ENCODE data around the gene FCER2. TPM values are rescaled to one million over a fixed set of nuclear protein-coding genes. Genes with fewer than 3 reads are reported as not detected.

FCER2 gene
- polyA plus RNA-seq, 3 donors = 0.22 to 0.39 (median 0.38) TPM

- H3K27ac ChIP-seq (ENCODE audit: low read depth, low read length) = no peak overlapping the region
- 60 to 71% (median 68%) methylated on average over 14 of the region's 14 CpGs for WGBS, 3 donors
Observed at GRCh38 chr19:7706188-7706954, 4.4 kb upstream of the FCER2 start.

GRCh38 chr19:7705387-7706187 is 3.7 kb upstream of the FCER2 start:
- WGBS, 3 donors = 34 to 59% (median 42%) methylated on average over 24 of the region's 24 CpGs
- H3K27ac ChIP-seq (ENCODE audit: low read depth, low read length) = no peak overlapping the region

GRCh38 chr19:7704280-7705060 is 2.5 kb upstream of the FCER2 start:
- WGBS, 3 donors = 64 to 79% (median 76%) methylated on average over 6 of the region's 6 CpGs
- H3K27ac ChIP-seq (ENCODE audit: low read depth, low read length) = no peak overlapping the region

GRCh38 chr19:7703332-7703731 is 1.4 kb upstream of the FCER2 start:
- H3K27ac ChIP-seq (ENCODE audit: low read depth, low read length) = no peak overlapping the region
- WGBS, 3 donors = 44 to 73% (median 56%) methylated on average over 8 of the region's 8 CpGs

- 86 to 92% (median 92%) methylated on average over 12 of the region's 12 CpGs for WGBS, 3 donors
Observed at GRCh38 chr19:7701049-7701653, 780 bp downstream of the FCER2 start.

GRCh38 chr19:7699417-7700401 is 2.2 kb downstream of the FCER2 start:
- no peak overlapping the region for H3K27ac ChIP-seq (ENCODE audit: low read depth, low read length)
- 57 to 59% (median 59%) methylated on average over 15 of the region's 15 CpGs for WGBS, 3 donors

More at GRCh38 chr19:7701049-7701653, 780 bp downstream of the FCER2 start:
- no peak overlapping the region for H3K27ac ChIP-seq (ENCODE audit: low read depth, low read length)

GRCh38 chr19:7699003-7699402 is 2.9 kb downstream of the FCER2 start:
- no peak overlapping the region for H3K27ac ChIP-seq (ENCODE audit: low read depth, low read length)
- WGBS, 3 donors = 29 to 48% (median 35%) methylated on average over 2 of the region's 2 CpGs

GRCh38 chr19:7698583-7698982 is 3.3 kb downstream of the FCER2 start:
- WGBS, 3 donors = 22 to 27% (median 23%) methylated on average over 11 of the region's 11 CpGs

GRCh38 chr19:7697721-7698287 is 4.1 kb downstream of the FCER2 start:
- WGBS, 3 donors = 76 to 81% (median 78%) methylated on average over 10 of the region's 10 CpGs
- H3K27ac ChIP-seq (ENCODE audit: low read depth, low read length) = no peak overlapping the region

More at GRCh38 chr19:7698583-7698982, 3.3 kb downstream of the FCER2 start:
- H3K27ac ChIP-seq (ENCODE audit: low read depth, low read length) = no peak overlapping the region

- H3K27ac ChIP-seq (ENCODE audit: low read depth, low read length) = no peak overlapping the region
- 50 to 53% (median 51%) methylated on average over 4 of the region's 4 CpGs for WGBS, 3 donors
Observed at GRCh38 chr19:7694499-7694898, 7.4 kb downstream of the FCER2 start.

- H3K27ac ChIP-seq (ENCODE audit: low read depth, low read length) = no peak overlapping the region
- 68 to 73% (median 69%) methylated on average over 13 of the region's 13 CpGs for WGBS, 3 donors
Observed at GRCh38 chr19:7692417-7693088, 9.4 kb downstream of the FCER2 start.

GRCh38 chr19:7691497-7691896 is 10.4 kb downstream of the FCER2 start:
- no peak overlapping the region for H3K27ac ChIP-seq (ENCODE audit: low read depth, low read length)

- no peak overlapping the region for H3K27ac ChIP-seq (ENCODE audit: low read depth, low read length)
- 81 to 84% (median 84%) methylated on average over 8 of the region's 8 CpGs for whole genome bisulfite sequencing, 3 donors
Observed at GRCh38 chr19:7690779-7691258, 11.1 kb downstream of the FCER2 start.

- 21 to 34% (median 28%) methylated on average over 16 to 23 of the region's 23 CpGs for WGBS, 3 donors
- no peak overlapping the region for H3K27ac ChIP-seq (ENCODE audit: low read depth, low read length)
Observed at GRCh38 chr19:7689165-7689564, 12.8 kb downstream of the FCER2 start.

- H3K27ac ChIP-seq (ENCODE audit: low read depth, low read length) = no peak overlapping the region
- WGBS, 3 donors = 82 to 89% (median 86%) methylated on average over 12 of the region's 12 CpGs
Observed at GRCh38 chr19:7687177-7687576, 14.8 kb downstream of the FCER2 start.
